Lower leg skin (tissue), 3 donors: ENCODE data around the gene ARHGEF18.

Source experiments
- CTCF ChIP-seq, 3 donors: fragments of 450-650 bp; IDR thresholded peaks; one replicate each; pipeline ENCODE4 v1.5.1; 2016; ENCODE audit warnings: antibody characterized with exemption in 3 of 3, mild to moderate bottlenecking in 3 of 3, moderate library complexity in 2 of 3
- POLR2A ChIP-seq, 2 donors: fragments of 450-650 bp; IDR thresholded peaks; one replicate each; pipeline ENCODE4 v1.6.1; 2016 to 2017; ENCODE audit warnings: antibody characterized with exemption in 2 of 2, mild to moderate bottlenecking in 1 of 2, moderate library complexity in 1 of 2

- no peak for TF ChIP-seq CTCF (IDR thresholded peaks at IDR 0.05)
- no peak for TF ChIP-seq POLR2A (IDR thresholded peaks at IDR 0.05)
Measured at GRCh38 chr19:7371001-7371400, 22.3 kb downstream of the ARHGEF18 start.
